CD4-positive, alpha-beta T cell treated with Interleukin-6 for 4 hours (primary cell): ENCODE data around the gene UBXN10.

ENCODE experiments used
- DNase-seq: peaks from one replicate; pipeline ENCODE4 v3.0.0-alpha.2; 2020; ENCODE audit warnings: mixed read lengths

The UBXN10 gene

DNA sequence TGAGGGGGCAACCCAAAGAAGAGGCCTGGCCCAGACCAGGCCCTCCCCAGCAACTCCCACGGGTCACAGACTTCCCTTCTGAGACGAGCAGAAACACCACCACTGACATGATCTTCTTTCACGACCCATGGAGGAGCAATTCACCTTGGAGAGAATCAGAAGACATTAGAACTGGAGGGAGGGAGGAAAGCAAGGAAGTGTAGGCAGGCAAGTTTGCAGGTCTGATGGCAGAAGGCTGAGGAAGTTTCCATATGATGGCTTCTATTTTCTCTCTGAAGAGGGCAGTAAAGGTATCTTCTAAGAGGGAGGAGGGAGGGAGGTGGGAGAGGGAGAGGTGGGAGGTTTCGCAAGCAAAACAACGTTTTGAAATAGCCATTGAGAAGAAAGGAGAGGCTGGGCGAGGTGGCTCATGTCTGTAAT is 1.4 kb upstream of the UBXN10 start:
- no peak for DNase-seq

DNA sequence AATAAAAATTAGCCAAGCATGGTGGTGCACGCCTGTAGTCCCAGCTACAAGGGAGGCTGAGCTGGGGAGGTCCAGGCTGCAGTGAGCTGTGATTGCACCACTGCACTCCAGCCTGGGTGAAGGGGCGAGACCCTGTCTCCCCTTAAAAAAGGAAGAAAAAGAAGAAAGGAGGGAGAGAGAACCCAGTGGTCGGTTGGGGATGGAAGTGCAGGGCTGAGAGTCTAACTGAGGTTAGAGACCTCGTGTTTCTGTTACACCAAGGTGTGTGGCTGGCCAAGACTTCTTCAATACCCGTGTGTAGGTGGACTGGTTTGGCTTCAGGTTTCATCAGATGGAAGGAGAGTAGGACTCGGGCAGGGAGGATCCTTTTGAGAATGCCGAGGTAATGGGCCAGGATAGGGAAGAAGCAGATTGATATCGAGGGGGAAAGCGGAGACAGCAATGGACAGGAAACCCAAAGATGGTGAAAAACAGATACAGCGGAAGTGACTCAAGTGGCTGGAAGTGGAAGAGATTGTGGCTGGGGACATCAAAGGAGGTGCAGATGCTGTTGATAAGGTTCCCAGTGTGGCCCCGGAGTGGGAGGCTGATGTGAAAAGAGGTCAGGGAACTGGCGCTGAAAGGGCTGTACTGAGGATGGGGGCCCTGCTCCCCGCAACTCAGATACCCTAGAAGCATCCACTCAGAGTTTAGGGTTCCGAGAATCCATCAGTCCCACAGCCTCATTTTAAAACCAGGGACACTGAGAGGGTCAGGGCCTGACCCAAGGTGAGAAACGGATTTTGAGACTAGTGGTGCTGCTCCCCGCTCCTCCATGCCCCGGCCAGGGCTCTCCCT is 681 bp upstream of the UBXN10 start:
- peak; percentile 63 for DNase-seq

DNA sequence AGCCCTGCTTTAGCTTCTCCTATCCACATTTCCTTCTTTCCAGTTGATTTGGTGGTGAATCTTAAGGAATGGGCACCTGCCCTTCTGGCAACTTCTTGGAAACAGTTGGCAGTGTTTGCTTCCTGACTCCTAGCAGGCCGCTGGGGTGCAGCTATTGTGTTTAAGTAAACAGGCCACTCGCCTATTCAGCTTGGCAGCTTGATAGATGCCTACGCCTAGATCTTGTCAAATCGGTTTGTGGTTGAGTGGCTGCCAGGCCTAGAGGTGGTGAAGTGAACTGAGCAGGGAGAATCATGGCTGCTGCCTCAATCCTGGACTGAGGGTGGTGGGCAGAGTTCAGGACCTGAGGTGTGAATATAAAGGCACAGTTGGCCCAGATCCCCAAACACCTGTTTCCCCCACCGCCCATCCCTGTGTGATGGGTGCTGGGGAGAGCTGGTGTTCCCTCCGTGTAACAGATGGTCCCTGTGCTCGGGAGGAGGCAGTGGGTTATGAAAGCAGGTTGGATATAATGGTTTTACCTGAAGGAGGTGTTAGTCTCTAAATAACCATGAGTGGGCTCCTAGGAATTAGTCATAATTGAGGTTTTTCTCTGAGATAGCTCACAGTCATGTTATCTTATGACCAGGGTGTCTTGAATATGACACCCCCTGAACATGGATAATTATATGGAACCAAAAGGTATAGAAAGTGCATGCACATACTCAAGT is 1.4 kb downstream of the UBXN10 start:
- DNase-seq, result peak; percentile 29

DNA sequence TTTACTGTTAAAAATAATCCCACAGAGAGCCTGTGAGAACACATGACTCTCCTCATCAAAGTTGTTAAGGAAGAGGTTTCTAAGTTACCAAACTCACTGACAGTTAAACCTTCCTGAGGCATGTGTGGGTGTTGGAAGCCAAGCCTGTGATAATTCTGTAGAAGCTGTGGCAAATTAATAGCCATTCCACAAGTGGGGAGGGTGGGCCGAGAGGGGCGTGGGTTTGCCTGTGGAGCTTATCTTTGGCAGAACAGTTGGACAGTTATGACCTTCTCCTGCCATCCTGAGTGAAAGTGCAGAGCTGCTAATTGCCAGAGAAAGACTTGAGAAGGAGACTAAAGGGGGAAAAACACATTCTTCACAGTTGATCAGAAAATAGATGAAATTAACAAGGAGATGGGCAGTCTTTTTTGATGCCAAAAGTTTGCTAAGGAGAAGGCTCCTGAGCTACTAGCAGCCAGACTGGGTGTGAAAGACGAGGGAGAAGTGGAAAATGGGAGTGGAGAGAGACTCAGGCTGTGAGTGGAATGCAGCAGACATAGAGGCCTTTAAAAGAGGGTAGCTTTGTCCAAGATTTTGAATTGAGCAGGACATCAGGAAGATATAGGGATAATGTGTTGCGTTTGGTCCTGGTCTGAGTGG is 2.0 kb downstream of the UBXN10 start:
- no peak for DNase-seq

DNA sequence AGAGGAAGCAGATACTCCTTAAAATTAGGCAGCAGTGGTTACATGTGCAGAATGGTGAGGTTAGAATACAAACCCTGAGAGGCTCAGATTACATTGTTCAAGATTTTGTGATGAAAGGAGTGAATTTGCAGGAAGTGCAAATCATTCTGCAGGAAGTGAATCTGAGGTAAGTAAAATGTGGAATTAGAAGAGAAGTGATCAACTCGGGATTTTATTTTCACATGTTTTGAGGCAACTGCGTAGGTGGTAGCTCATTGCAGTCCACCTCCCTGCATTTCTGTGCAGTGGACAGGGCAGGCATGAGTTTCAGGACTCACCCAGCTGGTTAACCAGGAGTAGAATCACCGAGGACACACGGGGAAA is 2.5 kb downstream of the UBXN10 start:
- DNase-seq, result no peak

DNA sequence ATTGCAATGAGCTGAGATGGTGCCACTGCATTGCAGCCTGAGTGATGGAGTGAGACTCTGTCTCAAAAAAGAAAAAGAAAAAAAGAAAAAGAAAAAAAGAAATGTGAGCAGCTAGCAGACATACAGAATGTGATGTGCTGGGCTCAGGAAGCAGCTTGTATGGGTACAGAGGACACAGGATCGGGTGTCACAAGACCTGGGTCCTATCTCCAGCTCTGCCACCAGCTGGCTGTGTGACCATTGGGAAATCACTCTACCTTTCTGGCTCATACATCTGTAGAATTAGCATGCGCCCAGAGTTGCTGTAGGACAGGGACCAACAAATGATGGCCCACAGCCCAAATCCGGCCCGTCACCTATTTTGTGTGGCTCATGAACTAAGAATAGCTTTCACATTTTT is 3.8 kb downstream of the UBXN10 start:
- no peak for DNase-seq

DNA sequence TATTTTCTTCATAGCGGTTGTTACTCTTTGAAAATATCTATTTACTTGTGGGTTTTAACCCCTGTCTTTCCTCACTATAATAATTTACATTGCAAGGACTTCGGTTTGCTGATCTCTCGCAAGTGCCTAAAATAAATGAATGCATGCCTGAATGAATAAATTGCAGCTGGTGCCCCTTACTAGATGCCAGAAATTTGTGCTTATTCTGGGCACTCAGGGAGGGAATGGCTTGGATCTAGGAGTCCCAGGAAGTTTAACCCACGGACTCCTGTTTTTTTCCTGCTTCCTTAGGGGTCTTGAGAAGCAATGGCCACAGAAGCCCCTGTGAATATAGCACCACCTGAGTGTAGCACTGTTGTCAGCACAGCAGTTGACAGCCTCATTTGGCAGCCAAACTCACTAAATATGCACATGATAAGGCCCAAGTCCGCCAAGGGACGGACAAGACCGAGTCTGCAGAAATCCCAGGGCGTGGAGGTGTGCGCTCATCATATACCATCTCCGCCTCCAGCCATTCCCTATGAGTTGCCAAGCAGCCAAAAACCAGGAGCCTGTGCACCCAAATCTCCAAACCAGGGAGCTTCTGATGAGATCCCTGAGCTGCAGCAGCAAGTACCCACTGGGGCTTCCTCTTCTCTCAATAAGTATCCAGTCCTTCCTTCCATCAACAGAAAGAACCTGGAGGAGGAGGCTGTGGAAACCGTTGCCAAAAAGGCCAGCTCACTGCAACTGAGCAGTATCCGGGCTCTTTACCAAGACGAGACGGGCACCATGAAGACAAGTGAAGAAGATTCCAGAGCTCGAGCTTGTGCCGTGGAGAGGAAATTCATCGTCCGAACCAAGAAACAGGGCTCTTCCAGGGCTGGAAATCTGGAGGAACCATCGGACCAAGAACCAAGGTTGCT is 4.6 kb downstream of the UBXN10 start:
- DNase-seq, result no peak

DNA sequence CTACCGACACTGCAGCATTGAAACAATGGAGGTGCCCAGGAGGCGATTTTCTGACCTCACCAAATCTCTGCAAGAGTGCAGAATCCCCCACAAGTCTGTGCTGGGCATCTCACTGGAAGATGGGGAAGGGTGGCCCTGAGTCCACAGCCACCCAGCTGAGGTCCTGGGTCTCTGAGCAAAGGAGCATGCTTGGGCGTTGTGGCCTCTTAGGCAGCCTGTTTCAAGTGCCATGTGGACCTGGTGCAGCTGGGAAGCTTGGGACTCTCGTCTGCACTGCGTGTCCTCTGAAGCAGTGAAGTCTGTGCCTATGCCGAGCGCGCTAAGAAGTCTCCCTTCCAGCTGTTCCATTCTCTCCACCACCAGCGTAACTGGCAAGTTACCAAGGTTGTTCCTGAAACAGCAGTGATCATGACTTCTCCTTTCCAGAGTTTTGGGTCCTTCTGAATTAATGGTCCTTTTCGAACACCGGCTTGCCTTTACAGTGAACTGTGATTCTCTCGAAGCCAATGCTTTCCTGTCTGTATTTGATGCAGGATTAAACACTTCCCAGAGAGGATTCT is 5.5 kb downstream of the UBXN10 start:
- no peak for DNase-seq

DNA sequence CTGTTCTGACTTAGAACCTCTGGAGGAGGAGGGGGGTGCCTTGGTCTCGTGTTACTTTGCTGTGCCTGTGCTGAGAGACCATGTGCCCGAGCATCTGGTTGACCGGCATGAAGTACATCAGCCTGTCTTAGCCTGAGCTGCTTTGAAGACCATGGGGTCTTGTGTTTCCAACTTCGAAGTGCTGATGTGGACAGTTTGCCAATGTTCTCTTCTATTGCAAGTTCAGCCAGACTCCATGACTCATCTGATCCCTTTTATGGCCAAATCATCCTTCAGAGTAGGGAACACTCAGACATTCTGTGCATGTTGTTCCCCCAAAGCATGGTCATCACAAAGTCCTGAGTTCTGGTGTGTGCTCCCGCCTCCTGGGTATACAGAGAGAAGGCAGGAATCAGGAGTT is 6.5 kb downstream of the UBXN10 start:
- no peak for DNase-seq

DNA sequence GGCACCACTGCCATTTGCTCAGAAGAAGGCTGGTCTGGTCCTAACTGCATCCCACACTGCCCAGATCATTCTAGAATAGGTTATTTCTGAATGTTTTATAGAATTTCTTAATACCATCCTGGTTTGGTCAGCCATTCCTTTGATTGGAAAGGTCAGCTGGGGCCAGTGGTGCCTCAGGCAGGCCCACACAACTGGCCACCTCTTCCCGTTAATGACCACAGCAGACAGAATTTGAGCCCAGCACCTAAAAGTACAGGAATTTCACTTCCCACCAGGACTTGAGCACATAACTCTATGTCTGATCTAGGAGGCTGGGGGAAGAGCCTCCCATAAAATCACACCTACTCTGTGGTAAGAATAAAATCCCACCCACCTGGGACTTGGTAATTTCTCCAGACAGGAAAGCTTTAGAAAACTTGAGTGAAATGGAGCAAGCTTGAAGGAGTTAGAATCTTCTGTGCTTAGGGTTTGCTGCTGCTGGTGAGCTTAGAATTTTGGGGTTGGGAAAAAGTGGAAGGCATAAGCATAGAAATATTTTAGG is 7.0 kb downstream of the UBXN10 start:
- no peak for DNase-seq

DNA sequence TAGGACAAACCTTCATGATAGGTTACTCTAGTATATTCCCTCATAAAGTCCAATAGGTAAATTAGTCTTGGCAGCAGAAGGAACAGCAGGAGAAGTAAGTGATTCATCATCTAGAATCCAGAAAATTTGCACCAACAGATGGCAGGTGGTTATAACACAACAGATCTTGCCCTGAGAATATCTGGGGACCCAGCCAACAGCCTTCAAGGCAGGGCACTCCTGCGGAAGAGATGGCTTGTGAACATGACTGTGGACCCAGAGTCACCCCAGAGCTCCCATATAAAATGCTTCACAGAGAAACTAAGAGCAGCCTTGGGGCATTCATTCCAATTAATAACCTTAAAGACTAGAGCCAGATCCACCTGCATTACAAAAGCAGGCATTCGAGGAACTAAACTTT is 8.3 kb downstream of the UBXN10 start:
- no peak for DNase-seq

DNA sequence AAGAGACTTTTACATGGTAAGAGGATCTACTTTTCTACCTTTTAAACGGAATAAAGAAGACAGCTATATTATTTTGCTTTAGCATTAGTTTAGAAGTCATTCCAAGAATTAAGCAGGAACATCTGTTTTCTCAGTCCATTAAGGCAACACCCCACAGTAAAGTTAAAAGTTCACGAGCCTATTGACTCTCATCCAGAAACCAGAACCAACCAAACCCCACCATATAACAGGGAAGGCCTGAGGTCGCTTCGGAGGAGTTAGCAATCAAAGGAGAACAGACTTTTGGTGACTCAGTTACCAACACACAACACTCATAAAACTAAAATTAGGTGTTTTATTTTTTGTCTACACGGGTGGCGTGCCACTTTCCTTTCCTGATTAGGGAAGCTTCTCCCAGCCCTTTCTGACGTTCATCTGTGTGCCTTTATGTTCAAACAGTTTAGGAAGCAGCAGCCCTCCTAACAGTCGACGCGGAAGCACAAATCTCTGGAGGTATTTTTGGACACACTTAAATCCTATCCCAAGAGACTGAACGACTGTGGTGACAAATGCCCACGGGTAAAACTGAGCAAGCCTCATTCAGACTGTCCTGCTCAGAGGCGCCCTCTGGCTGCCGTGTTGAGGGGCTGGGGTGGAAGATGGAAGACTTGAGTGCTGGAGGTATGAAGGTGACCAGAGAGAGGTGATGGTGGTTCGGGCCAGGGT is 9.0 kb downstream of the UBXN10 start:
- peak; percentile 80 for DNase-seq

DNA sequence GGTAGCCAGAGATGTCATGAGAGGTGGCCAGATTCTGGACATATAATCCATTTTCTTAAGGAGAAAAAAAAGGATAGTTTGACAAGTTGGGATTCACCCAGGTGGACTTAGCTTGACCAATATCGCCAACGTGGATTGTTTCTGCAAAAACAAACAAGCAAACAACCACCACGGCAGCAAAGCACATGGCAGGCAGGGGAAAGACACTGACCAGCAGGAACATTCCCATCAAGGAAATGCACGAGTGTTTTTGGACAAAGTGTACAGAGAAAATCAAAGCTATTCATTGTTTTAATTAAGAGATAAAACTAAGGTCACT is 9.5 kb downstream of the UBXN10 start:
- no peak for DNase-seq

DNA sequence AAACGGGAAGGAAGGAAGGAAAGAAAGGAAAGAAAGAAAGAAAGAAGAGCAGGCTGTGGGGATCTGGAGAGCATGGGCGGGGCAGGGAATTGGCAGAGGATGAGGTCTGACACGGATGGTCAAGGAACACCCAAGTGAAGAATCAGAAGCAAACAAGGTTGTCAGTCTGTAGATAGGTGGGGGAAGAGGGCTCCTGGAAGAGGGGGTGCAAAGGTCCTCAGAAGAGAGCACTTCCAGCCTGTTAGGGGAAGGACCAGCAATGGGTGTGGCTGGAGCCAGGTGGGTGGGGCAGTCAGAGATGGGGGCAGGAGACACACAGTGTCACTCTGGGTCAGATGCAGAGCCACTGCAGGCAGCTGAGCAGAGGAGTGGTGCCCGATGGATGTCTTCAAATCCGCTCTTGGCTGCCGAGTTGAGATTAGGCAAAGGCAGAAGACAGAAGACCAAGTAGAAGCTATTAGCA is 11.5 kb downstream of the UBXN10 start:
- DNase-seq, result no peak

DNA sequence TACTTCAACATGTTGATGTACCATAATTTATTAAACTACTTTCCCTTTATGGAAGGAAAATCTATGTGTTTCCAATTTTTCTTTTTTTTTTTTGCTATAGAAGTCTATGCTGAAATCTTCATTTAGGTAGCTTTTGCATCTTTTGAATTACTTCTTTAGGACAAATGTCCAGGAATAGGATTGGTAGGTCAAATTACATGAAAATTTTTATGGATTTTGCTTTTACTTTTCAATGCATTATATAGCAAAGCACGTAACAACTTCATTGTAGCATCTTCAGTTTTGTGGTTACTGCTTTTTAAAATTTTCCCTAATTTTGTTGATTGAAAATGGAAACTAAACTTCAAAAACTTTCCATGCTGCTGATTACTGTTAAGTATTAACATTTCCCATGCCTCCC is 12.4 kb downstream of the UBXN10 start:
- no peak for DNase-seq

DNA sequence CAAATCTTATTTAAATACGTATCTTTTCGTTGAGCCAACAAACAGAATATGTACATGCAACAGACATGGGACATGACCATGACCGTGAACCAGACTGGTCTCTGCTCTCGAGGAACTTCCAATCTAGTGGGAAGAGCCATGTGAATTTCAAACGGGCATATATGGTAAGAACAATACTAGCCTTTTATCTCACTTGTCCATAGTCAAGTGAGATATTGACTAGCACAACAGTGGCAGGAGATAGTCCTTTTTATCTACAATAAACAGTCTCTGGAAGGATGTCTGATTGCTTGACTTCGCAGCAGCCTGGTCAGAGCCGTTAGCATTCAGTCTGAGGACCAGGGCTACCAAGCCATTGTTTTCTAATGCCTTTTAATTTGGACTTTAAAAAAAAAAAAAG is 13.0 kb downstream of the UBXN10 start:
- DNase-seq, result no peak

DNA sequence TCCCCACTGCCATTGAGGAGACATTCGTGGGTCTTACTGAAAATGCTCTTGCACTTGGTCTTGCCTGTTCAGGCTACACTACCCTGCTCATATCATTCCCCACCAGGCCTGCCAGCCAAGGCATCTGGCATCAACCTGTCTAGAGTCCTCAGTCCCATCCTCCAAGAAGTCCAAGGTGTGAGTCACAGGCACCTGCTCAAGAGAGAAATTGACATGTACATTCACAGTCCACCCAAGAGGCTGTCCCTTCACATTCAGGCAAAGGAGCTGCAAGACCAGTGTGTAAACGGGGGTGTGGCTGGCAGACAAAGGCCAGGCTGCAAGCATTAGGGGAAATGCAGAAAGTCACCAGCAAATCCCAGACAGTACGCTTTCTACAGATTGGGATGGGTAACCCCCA is 13.5 kb downstream of the UBXN10 start:
- no peak for DNase-seq

DNA sequence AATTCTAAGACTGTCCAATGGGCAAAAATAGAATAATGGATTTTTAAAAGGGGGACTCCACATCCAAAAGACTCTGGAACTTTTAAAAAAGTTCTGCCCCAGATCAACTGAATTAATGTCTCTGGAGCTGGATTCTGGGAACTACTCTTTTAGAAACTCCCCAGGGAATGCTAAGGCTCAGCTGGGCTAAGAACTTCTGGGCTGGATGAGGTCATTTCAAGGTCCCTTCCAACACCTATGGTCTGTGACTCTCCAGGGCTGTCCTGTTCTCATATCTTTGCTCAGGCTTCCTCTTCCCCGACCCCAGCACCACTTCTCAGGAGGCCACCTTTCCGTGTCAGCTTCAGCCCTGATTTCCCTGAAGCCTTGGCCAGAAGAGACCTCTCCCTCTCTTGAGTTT is 13.9 kb downstream of the UBXN10 start:
- DNase-seq, result no peak

DNA sequence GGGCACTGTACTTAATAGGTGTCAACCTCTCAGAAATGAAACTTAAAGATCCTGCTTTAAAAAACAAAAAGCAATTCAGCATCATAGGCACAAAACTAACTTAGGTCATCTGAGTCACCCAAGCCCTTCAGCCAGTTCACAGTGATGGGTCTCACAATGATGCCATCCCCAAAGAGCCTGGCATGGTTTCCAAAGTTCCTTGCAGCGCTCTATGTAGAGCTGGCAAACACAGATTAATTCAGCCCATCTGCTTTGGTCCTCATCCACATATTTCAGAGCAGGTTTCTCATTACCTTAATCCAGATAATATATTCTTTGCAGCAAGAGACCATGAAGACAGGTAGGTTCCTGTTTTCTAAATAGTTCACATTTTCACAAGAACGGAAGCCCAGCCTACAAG is 15.1 kb downstream of the UBXN10 start:
- no peak for DNase-seq

DNA sequence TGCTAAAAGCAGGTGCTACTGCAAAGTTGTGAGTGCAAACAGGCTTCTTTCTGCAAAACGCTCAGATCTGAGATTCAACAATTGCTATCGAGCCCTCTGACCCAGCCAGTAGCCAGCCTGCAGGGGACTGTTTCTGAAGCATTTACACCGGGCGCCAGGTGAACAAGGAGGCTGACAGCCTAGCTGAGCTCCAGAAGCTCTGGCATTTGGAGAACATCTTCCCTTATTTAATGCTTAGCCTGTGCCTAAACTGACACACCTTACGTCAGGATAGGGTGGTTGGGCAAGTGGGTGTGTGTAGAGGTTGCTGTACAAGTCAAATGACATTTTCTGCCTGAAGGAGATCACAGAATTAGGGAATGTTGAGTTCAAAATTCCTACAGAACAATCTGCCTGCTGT is 16.3 kb downstream of the UBXN10 start:
- DNase-seq, result no peak

DNA sequence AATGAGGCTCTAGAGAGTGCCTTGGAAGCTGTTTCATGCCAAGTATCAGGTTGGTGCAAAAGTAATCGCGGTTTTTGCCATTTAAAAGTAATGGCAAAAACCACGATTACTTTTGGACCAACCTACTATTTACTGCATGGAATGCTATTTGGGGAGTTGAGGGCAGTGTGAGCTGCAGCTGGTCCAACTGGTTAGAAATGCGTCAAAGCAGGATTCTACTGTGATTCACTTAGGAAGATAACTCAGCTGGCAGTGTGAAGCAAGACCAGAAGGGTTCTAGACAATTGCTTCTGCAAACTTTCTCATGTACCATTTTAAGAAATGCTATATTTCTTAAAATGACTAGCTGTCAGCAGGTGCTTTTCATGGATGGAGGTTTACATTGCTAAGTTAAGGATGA is 21.6 kb downstream of the UBXN10 start:
- DNase-seq, result no peak

DNA sequence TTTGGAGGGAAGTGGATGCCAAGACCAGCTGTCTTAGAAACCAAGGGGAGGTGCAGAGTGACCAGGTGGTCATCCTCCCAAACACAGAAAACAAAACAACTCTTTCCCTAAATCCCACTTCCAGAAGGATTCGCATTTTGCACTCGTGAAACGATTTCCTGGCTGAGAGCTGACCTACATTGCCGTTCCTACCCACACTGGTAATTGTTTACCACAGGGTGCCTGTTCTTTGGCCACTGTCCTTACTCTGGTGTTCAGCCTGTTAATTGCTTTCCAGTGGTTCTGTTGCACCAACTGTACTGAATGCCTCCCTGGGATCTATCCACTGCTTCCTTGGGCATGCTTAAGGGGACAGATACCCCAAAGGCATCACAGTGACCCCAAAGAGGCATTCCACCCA is 23.6 kb downstream of the UBXN10 start:
- DNase-seq, result no peak
